Activated CD4-positive, alpha-beta T cell treated with anti-CD3 and anti-CD28 coated beads, Interleukin-2, amount 50 U/mL, for 48 hours (primary cell): Measurements from ENCODE around the gene CYS1.
"Not testable (repeated sequence)": the region's sequence is repeated elsewhere in the genome, so short reads cannot be mapped to it uniquely, and the experiment has no call there.

Experiments used
- DNase-seq, 2 experiments: peaks; one replicate each; pipeline ENCODE4 v3.0.0-alpha.2; 2020

CYS1 gene

GRCh38 chr2:10045561-10046355 lies 34.5 kb downstream of the CYS1 start:
- DNase-seq = no peak

DNA sequence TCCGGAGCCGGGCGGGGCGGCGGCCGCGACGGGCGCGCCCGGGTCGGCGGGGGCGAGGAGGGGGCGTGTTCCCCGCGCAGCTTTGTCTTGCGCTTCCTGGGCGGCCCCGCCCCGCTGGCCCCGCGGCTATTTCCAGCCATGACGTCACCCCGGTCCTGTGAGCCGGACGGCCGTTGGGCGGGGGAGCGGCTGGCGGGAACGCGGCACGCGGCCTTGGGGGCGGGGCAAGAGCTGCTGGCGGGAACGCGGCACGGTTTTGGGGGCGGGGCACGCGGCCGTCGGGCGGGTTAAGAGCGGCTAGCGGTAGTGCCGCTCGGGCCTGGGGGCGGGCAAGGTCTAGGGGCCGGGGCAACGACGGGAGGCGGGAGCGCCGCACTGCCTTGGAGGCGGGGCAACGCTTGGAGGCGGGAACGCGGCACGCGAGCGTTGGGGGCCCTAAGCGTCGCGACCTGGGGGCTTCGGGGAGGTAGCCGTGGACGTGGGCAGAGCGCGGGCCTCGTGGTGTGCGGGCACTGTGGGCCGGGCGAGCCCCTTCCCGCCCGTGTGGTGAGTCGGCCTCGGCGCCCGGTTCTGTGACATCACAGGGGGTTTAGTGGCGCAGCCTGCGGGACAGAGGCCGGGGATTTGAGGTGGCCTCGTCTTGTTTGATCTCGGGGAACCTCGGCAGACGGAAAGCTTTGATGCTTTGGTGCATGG lies 36.2 kb downstream of the CYS1 start:
- peak; percentile 85 to 91 for DNase-seq

GRCh38 chr2:10043256-10043905 lies 36.8 kb downstream of the CYS1 start, which contains the start of gene KLF11:
Gene KLF11 (plus strand): TSS chr2:10043550. CDS start chr2:10043717, 167 bp downstream.
- DNase-seq = peak; percentile 67 to 75

- peak; percentile 22 to 37 for DNase-seq
Observed at GRCh38 chr2:10042301-10043161, 37.7 kb downstream of the CYS1 start.

- DNase-seq = no peak
Observed at GRCh38 chr2:10041711-10042110, 38.5 kb downstream of the CYS1 start.

DNA sequence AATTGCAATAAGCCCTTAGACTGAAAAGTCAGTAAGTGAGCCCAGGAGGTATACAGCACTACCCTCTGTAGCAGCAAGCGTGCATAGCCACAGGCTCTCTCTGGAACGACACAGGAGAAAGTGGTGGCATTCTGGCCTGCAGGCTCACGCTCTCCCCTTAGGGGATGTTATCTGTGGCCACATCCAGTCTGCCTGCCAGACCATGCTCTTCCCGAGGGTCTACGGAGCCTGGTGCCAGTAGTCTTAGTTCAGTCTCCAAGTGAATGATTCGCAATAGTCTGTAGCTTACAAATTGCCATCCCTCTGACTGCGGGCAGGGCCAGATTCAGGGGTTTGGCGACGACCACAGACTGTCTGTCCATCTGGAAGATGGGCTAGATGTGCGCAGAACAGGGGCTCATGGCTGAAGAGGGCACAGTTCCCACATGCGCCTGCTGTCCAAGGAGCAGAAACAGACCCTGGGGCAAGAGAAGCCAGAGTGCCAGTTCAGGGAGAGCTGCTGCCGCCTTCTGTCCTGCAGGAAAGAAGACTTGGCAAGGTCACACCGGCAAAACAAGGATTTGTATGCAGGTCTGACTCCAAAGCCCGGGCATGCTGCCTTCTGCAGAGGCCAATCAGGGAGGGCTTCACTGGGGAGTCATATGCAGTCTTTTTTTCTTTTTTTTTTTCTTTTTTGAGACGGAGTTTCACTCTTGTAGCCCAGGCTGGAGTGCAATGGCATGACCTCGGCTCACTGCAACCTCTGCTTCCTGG lies 40.4 kb downstream of the CYS1 start:
- DNase-seq = no peak

DNA sequence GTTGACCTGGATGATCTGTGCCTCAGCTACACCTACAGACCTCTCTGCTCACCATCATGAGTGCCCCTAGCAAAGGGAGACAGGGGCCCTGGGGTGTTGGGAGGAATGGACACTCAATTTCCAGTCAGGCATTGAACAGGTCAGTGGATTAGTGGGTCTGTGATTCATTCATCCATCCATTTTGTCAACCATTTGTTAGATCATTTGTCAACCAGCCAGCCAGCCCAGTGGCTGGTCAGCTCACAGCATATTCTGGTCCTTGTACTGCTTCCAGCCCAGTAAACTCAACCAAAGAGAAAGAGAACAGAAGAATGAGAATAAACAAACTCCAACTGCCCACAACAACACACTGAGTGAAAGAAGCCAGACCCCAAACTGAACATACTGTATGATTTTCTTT lies 41.5 kb downstream of the CYS1 start:
- no peak for DNase-seq

- DNase-seq = no peak
Observed at GRCh38 chr2:10038123-10038522, 42.1 kb downstream of the CYS1 start.

DNA sequence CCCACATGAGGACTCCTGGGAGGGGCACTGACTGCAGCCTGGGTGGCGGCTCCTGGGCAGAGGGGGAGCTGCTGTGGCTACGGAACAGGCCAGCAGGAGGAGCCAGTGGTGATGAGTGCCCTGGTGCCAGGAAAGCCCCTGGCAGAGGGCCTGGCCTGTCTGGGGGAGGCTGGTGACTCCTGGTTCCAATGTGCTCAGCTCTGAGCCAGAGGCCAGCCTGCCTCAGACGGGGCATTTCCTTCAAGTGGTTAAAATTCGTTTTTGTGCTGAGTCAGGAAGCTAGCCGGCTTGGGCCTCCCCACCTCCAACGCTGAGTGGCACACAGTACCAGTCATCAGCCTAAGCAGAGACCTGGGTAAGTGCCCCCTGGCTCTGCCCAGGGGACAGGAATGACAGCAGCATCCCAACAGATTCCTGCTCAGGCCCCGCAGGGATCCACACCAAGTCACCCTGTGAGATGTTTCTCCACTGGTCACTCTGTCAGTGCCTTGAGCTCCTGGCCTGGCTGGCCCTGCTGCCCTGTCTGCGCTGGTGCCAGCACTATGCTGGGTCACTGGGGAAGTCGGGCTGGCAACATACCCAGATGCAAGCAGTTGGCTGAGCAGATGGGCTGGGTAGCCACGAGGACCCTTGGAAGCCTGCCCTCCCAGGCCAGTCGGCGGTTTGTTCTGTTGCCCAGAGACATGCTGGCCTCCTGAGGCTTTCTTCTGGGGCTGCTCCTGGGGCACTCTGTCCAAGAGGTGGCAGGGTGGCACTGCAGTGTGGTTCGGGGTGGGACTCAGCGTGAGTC lies 43.9 kb downstream of the CYS1 start:
- DNase-seq = peak; percentile 46 to 64

DNA sequence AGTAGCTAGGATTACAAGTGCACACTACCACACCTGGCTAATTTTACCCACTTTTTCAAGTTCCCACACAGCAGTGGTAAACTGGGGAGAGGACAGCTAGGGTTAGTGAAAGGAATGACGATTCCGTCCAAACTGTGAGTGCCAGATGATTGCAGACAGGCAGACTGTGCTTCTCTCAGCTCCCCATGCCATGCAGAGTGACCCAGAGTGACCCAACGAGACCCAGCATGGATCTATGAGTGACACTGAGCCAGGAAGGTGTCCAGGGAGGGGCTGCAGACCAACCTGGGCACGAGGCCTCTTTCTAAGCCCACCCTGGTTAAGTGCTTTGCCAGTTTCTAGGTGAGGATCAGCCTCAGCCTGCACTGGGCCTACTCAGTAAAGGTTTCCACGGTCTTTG lies 44.6 kb downstream of the CYS1 start:
- no peak for DNase-seq

GRCh38 chr2:10035053-10035422 lies 45.2 kb downstream of the CYS1 start:
- no peak for DNase-seq

DNA sequence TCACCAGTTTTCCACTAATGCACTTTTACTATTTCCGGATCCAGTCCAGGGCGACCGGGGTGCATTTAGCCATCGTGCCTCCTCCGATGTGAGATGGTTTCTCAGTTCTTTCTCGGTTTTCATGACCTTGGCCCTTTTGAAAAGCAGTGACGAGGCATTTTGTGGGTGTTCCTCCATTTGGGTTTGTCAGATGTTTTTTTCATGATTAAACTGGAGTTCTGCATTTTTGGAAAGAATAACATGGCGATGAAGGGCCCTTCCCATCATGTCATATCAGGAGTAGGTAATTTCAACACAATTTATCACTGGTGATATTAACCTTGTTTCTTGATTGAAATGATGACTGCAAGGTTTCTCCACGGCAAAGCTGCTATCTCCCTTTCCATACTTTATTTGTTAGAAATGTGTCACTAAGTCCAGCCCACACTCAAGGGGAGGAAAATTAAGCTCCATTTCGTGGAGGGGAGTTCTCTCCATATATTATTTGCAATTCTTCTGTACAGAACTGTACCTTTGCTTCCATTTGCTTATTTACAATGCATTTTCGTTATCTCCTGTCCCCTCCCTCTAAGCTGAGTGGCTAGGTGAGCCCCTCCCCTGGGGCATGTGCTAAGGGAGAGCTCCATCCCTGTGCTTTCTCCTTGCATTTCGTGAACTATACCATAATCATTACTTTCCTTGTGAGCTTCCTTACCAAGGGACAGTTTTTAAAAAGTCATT lies 45.7 kb downstream of the CYS1 start:
- DNase-seq = no peak

GRCh38 chr2:10033251-10034006 lies 46.8 kb downstream of the CYS1 start:
- no peak for DNase-seq

DNA sequence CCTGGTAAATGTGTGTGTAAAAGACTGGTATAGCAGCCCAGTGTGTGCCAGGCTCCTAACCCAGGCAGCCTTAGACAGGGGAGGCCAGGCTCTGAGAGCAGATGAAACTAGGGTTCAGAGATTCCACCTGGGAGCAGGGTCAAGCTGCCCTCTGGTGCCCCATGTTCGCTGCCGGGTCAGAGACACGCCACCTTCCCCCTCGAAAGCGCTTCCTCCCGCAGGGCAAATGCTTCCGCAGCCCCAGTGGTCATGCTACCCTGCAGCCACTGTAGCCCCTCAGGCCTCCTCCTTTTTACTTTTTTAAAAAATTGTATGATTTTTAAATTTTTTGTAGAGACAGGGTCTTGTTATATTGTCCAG lies 47.5 kb downstream of the CYS1 start:
- no peak for DNase-seq

- DNase-seq = no peak
Observed at GRCh38 chr2:10031886-10032745, 48.1 kb downstream of the CYS1 start.

DNA sequence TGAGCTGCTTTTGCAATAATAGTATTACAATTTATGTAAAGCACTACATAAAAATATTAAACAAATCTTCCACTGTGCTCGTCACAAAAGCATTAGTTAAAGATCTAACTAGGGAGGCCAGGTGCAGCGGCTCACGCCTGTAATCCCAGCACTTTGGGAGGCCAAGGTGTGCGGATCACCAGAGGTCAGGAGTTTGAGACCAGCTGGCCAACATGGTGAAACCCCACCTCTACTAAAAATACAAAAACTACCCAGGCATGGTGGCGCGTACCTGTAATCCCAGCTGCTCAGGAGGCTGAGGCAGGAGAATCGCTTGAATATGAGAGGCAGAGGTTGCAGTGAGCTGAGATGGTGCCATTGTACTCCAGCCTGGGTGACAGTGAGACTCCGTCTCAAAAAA lies 49.4 kb downstream of the CYS1 start:
- DNase-seq = not testable (repeated sequence)

DNA sequence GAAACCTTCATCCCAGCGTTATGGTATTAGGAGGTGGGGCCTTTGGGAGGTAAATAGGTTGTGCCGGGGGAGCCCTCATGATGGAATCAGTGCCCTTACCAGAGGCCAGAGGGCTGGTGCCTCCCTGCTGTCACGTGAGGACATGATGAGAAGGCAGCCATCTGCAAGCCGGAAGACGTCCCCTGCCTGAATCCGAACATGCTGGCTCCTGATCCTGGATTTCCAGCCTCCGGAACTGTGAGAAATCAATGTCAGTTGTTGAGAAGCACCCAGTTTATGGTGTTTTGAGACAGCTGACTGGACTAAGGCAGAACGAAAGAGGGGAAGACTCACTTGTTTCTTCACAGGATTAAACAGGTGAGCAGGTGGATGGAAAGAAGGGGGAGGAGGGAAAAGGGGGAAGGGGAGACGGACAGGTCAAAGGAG lies 49.9 kb downstream of the CYS1 start:
- no peak for DNase-seq

- no peak for DNase-seq
Observed at GRCh38 chr2:10029875-10030223, 50.4 kb downstream of the CYS1 start.
